Sigmoid colon (tissue), 4 donors: ENCODE measurements around the gene GABRR1.

Experiments used
- CTCF ChIP-seq, 4 experiments: fragments of 450-650 bp in 3 of 4; fragments of 200-600 bp in 1 of 4; IDR thresholded peaks; one replicate each; pipeline ENCODE4 v1.5.1; 2016 to 2019; ENCODE audit warnings: antibody characterized with exemption in 4 of 4, mild to moderate bottlenecking in 3 of 4, moderate library complexity in 2 of 4
- POLR2AphosphoS5 ChIP-seq, 4 donors: sonication (generic); formaldehyde crosslinking; IDR thresholded peaks; one replicate each; pipeline ENCODE4 v1.6.1; 2017; ENCODE audit warnings: antibody characterized with exemption in 4 of 4

GRCh38 chr6:89255417-89255816 is 38.3 kb upstream of the GABRR1 start:
- TF ChIP-seq CTCF (IDR thresholded peaks at IDR 0.05) (no peak), POLR2AphosphoS5 (IDR thresholded peaks at IDR 0.05) (no peak)
